Mesenchymal stem cell (in vitro differentiated cells and primary cell): ENCODE data around the gene VPS11.
A peak's percentile ranks its signal among the peaks of the same experiment; 100 is the strongest.

ENCODE experiments used
- DNase-seq: peaks from one replicate; pipeline ENCODE4 v3.0.0-alpha.2; 2013
- H2AFZ ChIP-seq: one replicate; pipeline ENCODE4 v1.6.1; 2013; ENCODE audit warnings: low read depth, mild to moderate bottlenecking, control low read depth, inconsistent platforms, low read length, moderate library complexity
- H2AK5ac ChIP-seq: 2 replicates; pipeline ENCODE4 v1.6.1; 2013; ENCODE audit warnings: low read length, moderate library complexity, mild to moderate bottlenecking, inconsistent platforms; ENCODE audit not compliant: severe bottlenecking
- H2BK120ac ChIP-seq: one replicate; pipeline ENCODE4 v1.6.1; 2013; ENCODE audit warnings: low read depth, mild to moderate bottlenecking, inconsistent platforms, low read length, moderate library complexity
- H2BK12ac ChIP-seq, 2 experiments: one replicate each; pipeline ENCODE4 v1.6.1; 2013; ENCODE audit warnings: inconsistent platforms in 2 of 2, low read length in 2 of 2, mild to moderate bottlenecking in 2 of 2, moderate library complexity in 2 of 2, control low read depth in 1 of 2
- H2BK15ac ChIP-seq: one replicate; pipeline ENCODE4 v1.6.1; 2013; ENCODE audit warnings: mild to moderate bottlenecking, low read depth, inconsistent platforms; ENCODE audit not compliant: poor library complexity, severe bottlenecking
- H2BK5ac ChIP-seq: 2 replicates; pipeline ENCODE4 v1.6.1; 2013; ENCODE audit warnings: low read depth, mild to moderate bottlenecking, low read length, control low read depth, inconsistent platforms; ENCODE audit not compliant: poor library complexity, severe bottlenecking
- H3K14ac ChIP-seq, 2 experiments: one replicate each; pipeline ENCODE4 v1.6.1; 2013; ENCODE audit warnings: inconsistent platforms in 2 of 2, low read length in 2 of 2, control low read depth in 1 of 2, mild to moderate bottlenecking in 1 of 2, moderate library complexity in 1 of 2
- H3K18ac ChIP-seq, 2 experiments: one replicate each; pipeline ENCODE4 v1.6.1; 2013; ENCODE audit warnings: inconsistent platforms in 2 of 2, low read length in 2 of 2, control low read depth in 1 of 2, low read depth in 1 of 2, mild to moderate bottlenecking in 1 of 2
- H3K23ac ChIP-seq, 2 experiments: one replicate each; pipeline ENCODE4 v1.6.1; 2013; ENCODE audit warnings: inconsistent platforms in 2 of 2, low read length in 2 of 2, mild to moderate bottlenecking in 2 of 2, moderate library complexity in 2 of 2, control low read depth in 1 of 2
- H3K27ac ChIP-seq: 2 replicates; pipeline ENCODE4 v1.5.1; 2013; ENCODE audit warnings: mild to moderate bottlenecking, moderate library complexity, low read length, control low read depth, inconsistent platforms; ENCODE audit not compliant: poor library complexity, severe bottlenecking
- H3K27me3 ChIP-seq, 2 experiments: 2 replicates each; pipeline versions ENCODE4 v1.6.1 to v1.7.0; 2013; ENCODE audit warnings: low read length in 2 of 2, mild to moderate bottlenecking in 2 of 2, moderate library complexity in 2 of 2, control low read depth in 1 of 2, inconsistent platforms in 1 of 2; ENCODE audit not compliant: control insufficient read depth in 1 of 2, insufficient read depth in 1 of 2
- H3K36me3 ChIP-seq, 2 experiments: 2 replicates each; pipeline versions ENCODE4 v1.6.1 to v1.7.0; 2013; ENCODE audit warnings: low read length in 2 of 2, control low read depth in 1 of 2, inconsistent platforms in 1 of 2, low read depth in 1 of 2, mild to moderate bottlenecking in 1 of 2; ENCODE audit not compliant: insufficient read depth in 2 of 2, control insufficient read depth in 1 of 2
- H3K4ac ChIP-seq, 2 experiments: one replicate each; pipeline ENCODE4 v1.6.1; 2013; ENCODE audit warnings: inconsistent platforms in 2 of 2, low read length in 2 of 2, mild to moderate bottlenecking in 2 of 2, moderate library complexity in 2 of 2, control low read depth in 1 of 2, low read depth in 1 of 2
- H3K4me1 ChIP-seq: 2 replicates; pipeline ENCODE4 v1.6.1; 2013; ENCODE audit warnings: low read depth, low read length, control low read depth; ENCODE audit not compliant: control insufficient read depth, insufficient read depth
- H3K4me2 ChIP-seq: 2 replicates; pipeline ENCODE4 v1.6.1; 2013; ENCODE audit warnings: low read length, mild to moderate bottlenecking, inconsistent platforms; ENCODE audit not compliant: poor library complexity, severe bottlenecking
- H3K4me3 ChIP-seq, 2 experiments: 2 replicates each; pipeline versions ENCODE4 v1.5.1 to v1.7.0; 2013; ENCODE audit warnings: low read length in 2 of 2, mild to moderate bottlenecking in 2 of 2, control low read depth in 1 of 2, low read depth in 1 of 2; ENCODE audit not compliant: insufficient read depth in 1 of 2
- H3K79me1 ChIP-seq: replicated peaks from 2 replicates; pipeline ENCODE4 v1.6.1; 2013; ENCODE audit warnings: mild to moderate bottlenecking, control low read depth, low read length, inconsistent platforms; ENCODE audit not compliant: poor library complexity, severe bottlenecking
- H3K9ac ChIP-seq: 2 replicates; pipeline ENCODE4 v1.7.0; 2013; ENCODE audit warnings: mild to moderate bottlenecking, low read length, moderate library complexity
- H3K9me3 ChIP-seq: 2 replicates; pipeline ENCODE4 v1.7.0; 2013; ENCODE audit warnings: mild to moderate bottlenecking, low read length; ENCODE audit not compliant: control insufficient read depth
- H4K8ac ChIP-seq: one replicate; pipeline ENCODE4 v1.6.1; 2013; ENCODE audit warnings: inconsistent platforms, mild to moderate bottlenecking, low read length, moderate library complexity
- H4K91ac ChIP-seq: one replicate; pipeline ENCODE4 v1.6.1; 2013; ENCODE audit warnings: mild to moderate bottlenecking, low read length, inconsistent platforms
- WGBS: methylation state at CpG from one replicate; pipeline ENCODE4 v1.1.7; 2013; ENCODE audit warnings: mixed read lengths; 5-methylcytosine and 5-hydroxymethylcytosine counted together

Gene VPS11

GRCh38 chr11:119025541-119025940 lies 42.1 kb upstream of the VPS11 start:
- H2BK12ac ChIP-seq, result no peak overlapping the region
- H2BK15ac ChIP-seq, result no peak overlapping the region
- H2BK120ac ChIP-seq, result no peak overlapping the region
- H3K27ac ChIP-seq, result no peak overlapping the region
- peaks cover 41% of the 10 kb centered on the region for H3K4me1 ChIP-seq
- no peaks in the 10 kb centered on the region for H3K9me3 ChIP-seq
- DNase-seq, result no peak
- no peak overlapping the region for H3K4ac ChIP-seq
- H3K36me3 ChIP-seq, result peaks cover 57 to 58% of the 10 kb centered on the region in 2 experiments
- no peak overlapping the region for H3K4me3 ChIP-seq
- H2BK5ac ChIP-seq, result no peak overlapping the region
- H3K9ac ChIP-seq, result no peak overlapping the region
- no peak overlapping the region for H3K18ac ChIP-seq
- no peak overlapping the region for H2AK5ac ChIP-seq
- no peak overlapping the region for H2AFZ ChIP-seq
- H3K4me2 ChIP-seq, result no peak overlapping the region
- 97% methylated on average over 5 of the region's 5 CpGs for WGBS
- peaks cover 31% of the 10 kb centered on the region for H3K79me1 ChIP-seq
- H4K8ac ChIP-seq, result no peak overlapping the region
- no peak overlapping the region for H4K91ac ChIP-seq
- no peaks in the 10 kb centered on the region for H3K27me3 ChIP-seq
- no peak overlapping the region for H3K23ac ChIP-seq
- no peak overlapping the region for H3K14ac ChIP-seq

- no peak for DNase-seq
- H4K91ac ChIP-seq, result no peak overlapping the region
- no peak overlapping the region for H2BK5ac ChIP-seq
- 94% methylated on average over 16 of the region's 16 CpGs for WGBS
- no peak overlapping the region for H2AFZ ChIP-seq
- H2AK5ac ChIP-seq, result no peak overlapping the region
- H3K4me3 ChIP-seq, result no peak overlapping the region
- peaks cover 41% of the 10 kb centered on the region for H3K4me1 ChIP-seq
- peaks cover 32% of the 10 kb centered on the region for H3K79me1 ChIP-seq
- H3K4me2 ChIP-seq, result no peak overlapping the region
- H2BK120ac ChIP-seq, result no peak overlapping the region
- H3K36me3 ChIP-seq, result peaks cover 55 to 58% of the 10 kb centered on the region in 2 experiments
- H4K8ac ChIP-seq, result no peak overlapping the region
- no peak overlapping the region for H3K4ac ChIP-seq
- no peak overlapping the region for H3K23ac ChIP-seq
- no peak overlapping the region for H3K14ac ChIP-seq
- H2BK12ac ChIP-seq, result no peak overlapping the region
- H3K27me3 ChIP-seq, result no peaks in the 10 kb centered on the region
- no peak overlapping the region for H3K27ac ChIP-seq
- no peaks in the 10 kb centered on the region for H3K9me3 ChIP-seq
- H2BK15ac ChIP-seq, result no peak overlapping the region
- H3K9ac ChIP-seq, result no peak overlapping the region
- H3K18ac ChIP-seq, result no peak overlapping the region
Measured at GRCh38 chr11:119025978-119026766, 41.4 kb upstream of the VPS11 start.

GRCh38 chr11:119026970-119027369 lies 40.6 kb upstream of the VPS11 start:
- no peak overlapping the region for H4K8ac ChIP-seq
- H4K91ac ChIP-seq, result no peak overlapping the region
- no peak overlapping the region for H3K9ac ChIP-seq
- no peak overlapping the region for H3K4me2 ChIP-seq
- H2AFZ ChIP-seq, result no peak overlapping the region
- 90% methylated on average over 2 of the region's 2 CpGs for WGBS
- no peak for DNase-seq
- H3K18ac ChIP-seq, result no peak overlapping the region
- no peaks in the 10 kb centered on the region for H3K27me3 ChIP-seq
- peaks cover 47 to 56% of the 10 kb centered on the region in 2 experiments for H3K36me3 ChIP-seq
- H2BK15ac ChIP-seq, result no peak overlapping the region
- no peak overlapping the region for H2BK12ac ChIP-seq
- H2BK5ac ChIP-seq, result no peak overlapping the region
- H3K79me1 ChIP-seq, result peaks cover 32% of the 10 kb centered on the region
- H2BK120ac ChIP-seq, result no peak overlapping the region
- H3K4me1 ChIP-seq, result peaks cover 41% of the 10 kb centered on the region
- no peak overlapping the region for H3K27ac ChIP-seq
- H3K9me3 ChIP-seq, result no peaks in the 10 kb centered on the region
- no peak overlapping the region for H3K4ac ChIP-seq
- no peak overlapping the region for H3K23ac ChIP-seq
- H3K4me3 ChIP-seq, result no peak overlapping the region
- no peak overlapping the region for H2AK5ac ChIP-seq
- no peak overlapping the region for H3K14ac ChIP-seq

GRCh38 chr11:119027561-119028345 lies 39.9 kb upstream of the VPS11 start:
- H2AK5ac ChIP-seq, result peak overlapping the region; percentile 27
- WGBS, result 97% methylated on average over 6 of the region's 9 CpGs

More at GRCh38 chr11:119027561-119028345, 39.9 kb upstream of the VPS11 start:
- Histone ChIP-seq H3K9ac (no peak overlapping the region), H3K18ac (no peak overlapping the region), H3K27ac (no peak overlapping the region), H2BK5ac (no peak overlapping the region), H3K14ac (no peak overlapping the region), H2BK15ac (no peak overlapping the region), H2BK120ac (no peak overlapping the region), H2AFZ (no peak overlapping the region), H3K4ac (no peak overlapping the region), H3K79me1 (peaks cover 32% of the 10 kb centered on the region), H3K23ac (no peak overlapping the region), H2BK12ac (no peak overlapping the region), H3K27me3 (no peaks in the 10 kb centered on the region), H3K36me3 (peaks cover 41 to 48% of the 10 kb centered on the region in 2 experiments), H4K8ac (no peak overlapping the region), H3K4me2 (peak overlapping the region; percentile 88), H3K4me3 (no peak overlapping the region), H3K9me3 (no peaks in the 10 kb centered on the region), H4K91ac (no peak overlapping the region), H3K4me1 (peaks cover 41% of the 10 kb centered on the region)
- DNase-seq, result no peak
